Fibroblast of mammary gland (primary cell): ENCODE measurements around the gene SGK2.
"Not testable (repeated sequence)": the region's sequence is repeated elsewhere in the genome, so short reads cannot be mapped to it uniquely, and the experiment has no call there.

ENCODE experiments used
- DNase-seq: peaks from one replicate; pipeline ENCODE4 v3.0.0-alpha.2; 2010; ENCODE audit warnings: low read depth
- H3K4me3 ChIP-seq: 2 replicates; pipeline ENCODE4 v1.5.1; 2011; ENCODE audit warnings: low read depth, mild to moderate bottlenecking, low read length, moderate library complexity; ENCODE audit not compliant: control insufficient read depth
- CTCF ChIP-seq: conservative IDR thresholded peaks from 2 replicates; pipeline ENCODE4 v1.5.1; 2011; ENCODE audit warnings: low read depth, low read length, inconsistent platforms; ENCODE audit not compliant: control insufficient read depth, insufficient read depth

Gene SGK2

GRCh38 chr20:43590392-43591303 is 31.8 kb downstream of the SGK2 start, which contains the start of gene IFT52:
TSS of gene IFT52 (plus strand) at chr20:43590937. CDS start at chr20:43594699, 3,762 bp downstream.
- H3K4me3 ChIP-seq, result peak within 1 kb of the TSS; percentile 90
- no peak for TF ChIP-seq CTCF
- DNase-seq, result peak; percentile 90

- not testable (repeated sequence) for DNase-seq, H3K4me3 ChIP-seq
Measured at GRCh38 chr20:43601960-43602359, 43.1 kb downstream of the SGK2 start.

- no peak overlapping the region for H3K4me3 ChIP-seq
- no peak for TF ChIP-seq CTCF
- DNase-seq, result no peak
Measured at GRCh38 chr20:43603124-43603523, 44.3 kb downstream of the SGK2 start.

- TF ChIP-seq CTCF, result no peak
- H3K4me3 ChIP-seq, result no peak overlapping the region
- DNase-seq, result no peak
Measured at GRCh38 chr20:43605715-43606114, 46.9 kb downstream of the SGK2 start.

GRCh38 chr20:43607278-43607677 is 48.5 kb downstream of the SGK2 start:
- not testable (repeated sequence) for H3K4me3 ChIP-seq, DNase-seq

GRCh38 chr20:43631598-43631997 is 72.8 kb downstream of the SGK2 start:
- TF ChIP-seq CTCF, result no peak
- H3K4me3 ChIP-seq, result no peak overlapping the region
- no peak for DNase-seq
